ENCODE measurements around the gene TMEM232.
"Not testable (repeated sequence)": the region's sequence is repeated elsewhere in the genome, so short reads cannot be mapped to it uniquely, and the experiment has no call there.

TMEM232 gene

GRCh38 chr5:110625376-110625999 lies 101.0 kb downstream of the TMEM232 start:
- no peak for DNase-seq (ENCODE audit: low read depth in 2 of 2)

GRCh38 chr5:110623874-110624273 lies 102.6 kb downstream of the TMEM232 start:
- no peak for DNase-seq (ENCODE audit: low read depth in 2 of 2)

- DNase-seq (ENCODE audit: low read depth in 2 of 2) = no peak
Observed at GRCh38 chr5:110618941-110619340, 107.5 kb downstream of the TMEM232 start.

GRCh38 chr5:110616009-110616408 lies 110.5 kb downstream of the TMEM232 start:
- no peak for DNase-seq (ENCODE audit: low read depth in 2 of 2)

- DNase-seq (ENCODE audit: low read depth in 2 of 2) = no peak
Observed at GRCh38 chr5:110612794-110613247, 113.7 kb downstream of the TMEM232 start.

GRCh38 chr5:110611817-110612216 lies 114.7 kb downstream of the TMEM232 start:
- DNase-seq (ENCODE audit: low read depth in 2 of 2) = no peak

GRCh38 chr5:110594866-110595265 lies 131.6 kb downstream of the TMEM232 start:
- no peak for DNase-seq (ENCODE audit: low read depth in 2 of 2)

- no peak for DNase-seq (ENCODE audit: low read depth in 2 of 2)
Observed at GRCh38 chr5:110590187-110590586, 136.3 kb downstream of the TMEM232 start.

GRCh38 chr5:110588286-110588980 lies 138.0 kb downstream of the TMEM232 start:
- no peak for DNase-seq (ENCODE audit: low read depth in 2 of 2)

GRCh38 chr5:110580625-110581024 lies 145.8 kb downstream of the TMEM232 start:
- no peak for DNase-seq (ENCODE audit: low read depth in 2 of 2)

- no peak for DNase-seq (ENCODE audit: low read depth in 2 of 2)
Observed at GRCh38 chr5:110572729-110573128, 153.7 kb downstream of the TMEM232 start.

- DNase-seq (ENCODE audit: low read depth in 2 of 2) = no peak
Observed at GRCh38 chr5:110562191-110562590, 164.3 kb downstream of the TMEM232 start.

GRCh38 chr5:110561510-110561909 lies 165.0 kb downstream of the TMEM232 start:
- DNase-seq (ENCODE audit: low read depth in 2 of 2) = no peak

GRCh38 chr5:110549301-110549700 lies 177.2 kb downstream of the TMEM232 start:
- DNase-seq (ENCODE audit: low read depth in 2 of 2) = no peak

GRCh38 chr5:110548171-110548570 lies 178.3 kb downstream of the TMEM232 start:
- no peak for DNase-seq (ENCODE audit: low read depth in 2 of 2)

GRCh38 chr5:110547495-110547894 lies 179.0 kb downstream of the TMEM232 start:
- DNase-seq (ENCODE audit: low read depth in 2 of 2) = no peak

GRCh38 chr5:110545716-110546115 lies 180.8 kb downstream of the TMEM232 start:
- no peak for DNase-seq (ENCODE audit: low read depth in 2 of 2)

- no peak for DNase-seq (ENCODE audit: low read depth in 2 of 2)
Observed at GRCh38 chr5:110544603-110545002, 181.9 kb downstream of the TMEM232 start.

- DNase-seq (ENCODE audit: low read depth in 2 of 2) = no peak
Observed at GRCh38 chr5:110542949-110543348, 183.5 kb downstream of the TMEM232 start.

GRCh38 chr5:110536120-110537115 lies 190.1 kb downstream of the TMEM232 start:
- no peak for DNase-seq (ENCODE audit: low read depth in 2 of 2)

- not testable (repeated sequence) for DNase-seq (ENCODE audit: low read depth in 2 of 2)
Observed at GRCh38 chr5:110535146-110535545, 191.3 kb downstream of the TMEM232 start.

- DNase-seq (ENCODE audit: low read depth in 2 of 2) = no peak
Observed at GRCh38 chr5:110525762-110526161, 200.7 kb downstream of the TMEM232 start.

Measured in stimulated activated CD8-positive, alpha-beta memory T cell treated with anti-CD3 and anti-CD28 coated beads, Interleukin-15, amount 100 ng/mL, for 48 hours (primary cell).